ENCODE measurements around the gene SPC24. TPM values are rescaled to one million over a fixed set of nuclear protein-coding genes. Genes with fewer than 3 reads are reported as not detected.
"Not testable (repeated sequence)": the region's sequence is repeated elsewhere in the genome, so short reads cannot be mapped to it uniquely, and the experiment has no call there.

The SPC24 gene
- total RNA-seq, 1 experiment from 2014 or later = 64.4 TPM

- DNase-seq (ENCODE audit: low read depth) = not testable (repeated sequence)
These were observed 58.2 kb downstream of the SPC24 start for GRCh38 chr19:11097367-11097766.

- DNase-seq (ENCODE audit: low read depth) = peak; percentile 63
These were observed 59.3 kb downstream of the SPC24 start for GRCh38 chr19:11096210-11096841.

Other genes with a start within 250 kb of the SPC24 start
- gene YIPF2, start 227.1 kb downstream of the SPC24 start, total RNA-seq (2014; rRNA removed; shearing (Covaris generic)) = 82.8 and 99.4 TPM in 2 replicates
- gene TIMM29, start 227.0 kb downstream of the SPC24 start, total RNA-seq (2014; rRNA removed; shearing (Covaris generic)) = 24.5 and 37.7 TPM in 2 replicates
- 50.7 and 94.6 TPM in 2 replicates for gene SMARCA4, start 194.8 kb downstream of the SPC24 start, total RNA-seq (2014; rRNA removed; shearing (Covaris generic))
- gene LDLR, start 66.3 kb downstream of the SPC24 start, total RNA-seq (2014; rRNA removed; shearing (Covaris generic)) = 65.7 and 89.0 TPM in 2 replicates
- 131 and 183 TPM in 2 replicates for gene KANK2, start 41.8 kb upstream of the SPC24 start, total RNA-seq (2014; rRNA removed; shearing (Covaris generic))
- gene ANGPTL8, start 83.8 kb upstream of the SPC24 start, total RNA-seq (2014; rRNA removed; shearing (Covaris generic)) = not detected in 2 replicates
- 1.8 and 13.0 TPM in 2 replicates for gene DOCK6, start 106.7 kb upstream of the SPC24 start, total RNA-seq (2014; rRNA removed; shearing (Covaris generic))
- gene TSPAN16, start 140.4 kb upstream of the SPC24 start, total RNA-seq (2014; rRNA removed; shearing (Covaris generic)) = not detected in 2 replicates
- 0.17 and 0.74 TPM in 2 replicates for gene RAB3D, start 183.9 kb upstream of the SPC24 start, total RNA-seq (2014; rRNA removed; shearing (Covaris generic))
- 206 and 246 TPM in 2 replicates for gene TMEM205, start 190.5 kb upstream of the SPC24 start, total RNA-seq (2014; rRNA removed; shearing (Covaris generic))
- gene CCDC159, start 190.7 kb upstream of the SPC24 start, total RNA-seq (2014; rRNA removed; shearing (Covaris generic)) = 4.7 and 7.9 TPM in 2 replicates
- 27.9 and 31.6 TPM in 2 replicates for gene PLPPR2, start 199.7 kb upstream of the SPC24 start, total RNA-seq (2014; rRNA removed; shearing (Covaris generic))
- gene SWSAP1, start 218.9 kb upstream of the SPC24 start, total RNA-seq (2014; rRNA removed; shearing (Covaris generic)) = 2.4 and 2.7 TPM in 2 replicates
- gene EPOR, start 228.5 kb upstream of the SPC24 start, total RNA-seq (2014; rRNA removed; shearing (Covaris generic)) = 10.5 and 10.7 TPM in 2 replicates